HCT116 (cell line): ENCODE results near the gene FILIP1.

ENCODE experiments used
- CTCF ChIP-seq, 3 experiments: fragments of 200-600 bp in 1 of 3; sonication (generic) in 1 of 3; IDR thresholded peaks in 2 of 3; conservative IDR thresholded peaks in 1 of 3; 2 replicates each; pipeline ENCODE4 v1.5.1; 2012 to 2017; ENCODE audit warnings: low read depth in 2 of 3, low read length in 2 of 3, antibody characterized with exemption in 1 of 3, borderline replicate concordance in 1 of 3, control low read depth in 1 of 3, mild to moderate bottlenecking in 1 of 3, mixed read lengths in 1 of 3, mixed run types in 1 of 3, moderate library complexity in 1 of 3; ENCODE audit not compliant: insufficient read depth in 1 of 3
- ELF1 ChIP-seq: IDR thresholded peaks from 2 replicates; pipeline ENCODE4 v1.6.1; 2012; ENCODE audit warnings: low read depth, borderline replicate concordance
- POLR2AphosphoS5 ChIP-seq: IDR thresholded peaks from 2 replicates; pipeline ENCODE4 v1.6.1; 2011; ENCODE audit warnings: mild to moderate bottlenecking, low read depth, low read length, moderate library complexity
- REST ChIP-seq: IDR thresholded peaks from 2 replicates; pipeline ENCODE4 v1.6.1; 2012; ENCODE audit warnings: low read depth
- SP1 ChIP-seq: IDR thresholded peaks from 2 replicates; pipeline ENCODE4 v1.6.1; 2012; ENCODE audit warnings: low read depth
- SRF ChIP-seq: IDR thresholded peaks from 2 replicates; pipeline ENCODE4 v1.6.1; 2012; ENCODE audit warnings: low read depth
- ZFX ChIP-seq: fragments of 450-650 bp; IDR thresholded peaks from 2 replicates; pipeline ENCODE4 v1.6.1; 2017

- TF ChIP-seq POLR2AphosphoS5 (no peak), CTCF (IDR thresholded peaks at IDR 0.05 in 2 of 3, conservative IDR thresholded peaks at IDR 0.05 in 1 of 3; ENCODE audit: borderline replicate concordance in 1 of 3, insufficient read depth in 1 of 3, low read depth in 2 of 3, low read length in 2 of 3) (no peak), ZFX (no peak), SP1 (no peak), SRF (no peak), ELF1 (no peak), REST (no peak)
Measured at GRCh38 chr6:75512591-75512990, 19.0 kb upstream of the FILIP1 start.
